WTC11 (cell line): ENCODE data around the gene CCDC69.

ENCODE experiments used
- ARID4B ChIP-seq: sonication (generic); formaldehyde crosslinking; IDR thresholded peaks from 2 replicates; pipeline ENCODE4 v1.8.0; 2023; ENCODE audit warnings: missing genetic modification reagents, mild to moderate bottlenecking, borderline replicate concordance
- NFE2L1 ChIP-seq: sonication (generic); formaldehyde crosslinking; IDR thresholded peaks from 2 replicates; pipeline ENCODE4 v1.8.1; 2023; ENCODE audit warnings: missing genetic modification reagents
- STAT6 ChIP-seq: sonication (generic); formaldehyde crosslinking; conservative IDR thresholded peaks from 2 replicates; pipeline ENCODE4 v1.8.1; 2023; ENCODE audit warnings: mild to moderate bottlenecking, low read depth, missing genetic modification reagents, moderate library complexity
- ZBTB43 ChIP-seq: sonication (generic); formaldehyde crosslinking; IDR thresholded peaks from 2 replicates; pipeline ENCODE4 v1.8.1; 2023; ENCODE audit warnings: mild to moderate bottlenecking, missing genetic modification reagents
- ZNF281 ChIP-seq: sonication (generic); formaldehyde crosslinking; IDR thresholded peaks from 2 replicates; pipeline ENCODE4 v1.8.0; 2023; ENCODE audit warnings: mild to moderate bottlenecking, missing genetic modification reagents
- ZNF317 ChIP-seq: sonication (generic); formaldehyde crosslinking; IDR thresholded peaks from 2 replicates; pipeline ENCODE4 v1.8.1; 2023; ENCODE audit warnings: low read depth, mild to moderate bottlenecking, moderate library complexity, missing genetic modification reagents, borderline replicate concordance
- TF ChIP-seq, protein P1 (sequence below): fragments of 200-600 bp; IDR thresholded peaks from 2 replicates; pipeline ENCODE4 v1.8.0; 2022; ENCODE audit warnings: antibody characterized with exemption
- TF ChIP-seq, protein P2 (sequence below): sonication (generic); formaldehyde crosslinking; IDR thresholded peaks from 2 replicates; pipeline ENCODE4 v1.8.1; 2023; ENCODE audit warnings: mild to moderate bottlenecking, missing genetic modification reagents

DNA sequence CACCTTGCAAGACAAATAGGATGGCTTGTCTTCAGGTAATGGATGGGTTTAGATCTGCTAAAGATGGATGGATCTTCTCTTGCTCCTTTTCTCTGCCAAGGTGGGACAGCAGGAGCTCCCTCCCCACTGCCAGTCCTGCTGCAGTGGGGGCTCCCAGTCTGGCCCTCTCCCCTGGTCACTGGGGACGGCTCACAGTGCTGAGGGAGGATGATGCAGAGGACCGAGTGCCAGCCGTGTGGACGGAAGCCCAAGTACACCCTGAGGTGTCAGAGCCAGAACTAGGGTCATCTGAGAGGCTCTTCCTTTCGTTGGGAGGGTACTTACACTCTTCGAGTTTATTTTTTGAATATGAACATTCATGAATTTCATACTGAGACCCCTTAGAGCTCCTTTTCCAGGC, 5.7 kb downstream of the CCDC69 start:
- TF ChIP-seq ZBTB43 (CRISPR knock-in tag) (no peak), ZNF317 (CRISPR knock-in tag) (no peak), STAT6 (CRISPR knock-in tag) (no peak), ARID4B (CRISPR knock-in tag) (no peak), NFE2L1 (CRISPR knock-in tag) (no peak), ZNF281 (CRISPR knock-in tag) (no peak)
- TF ChIP-seq, protein P1, sequence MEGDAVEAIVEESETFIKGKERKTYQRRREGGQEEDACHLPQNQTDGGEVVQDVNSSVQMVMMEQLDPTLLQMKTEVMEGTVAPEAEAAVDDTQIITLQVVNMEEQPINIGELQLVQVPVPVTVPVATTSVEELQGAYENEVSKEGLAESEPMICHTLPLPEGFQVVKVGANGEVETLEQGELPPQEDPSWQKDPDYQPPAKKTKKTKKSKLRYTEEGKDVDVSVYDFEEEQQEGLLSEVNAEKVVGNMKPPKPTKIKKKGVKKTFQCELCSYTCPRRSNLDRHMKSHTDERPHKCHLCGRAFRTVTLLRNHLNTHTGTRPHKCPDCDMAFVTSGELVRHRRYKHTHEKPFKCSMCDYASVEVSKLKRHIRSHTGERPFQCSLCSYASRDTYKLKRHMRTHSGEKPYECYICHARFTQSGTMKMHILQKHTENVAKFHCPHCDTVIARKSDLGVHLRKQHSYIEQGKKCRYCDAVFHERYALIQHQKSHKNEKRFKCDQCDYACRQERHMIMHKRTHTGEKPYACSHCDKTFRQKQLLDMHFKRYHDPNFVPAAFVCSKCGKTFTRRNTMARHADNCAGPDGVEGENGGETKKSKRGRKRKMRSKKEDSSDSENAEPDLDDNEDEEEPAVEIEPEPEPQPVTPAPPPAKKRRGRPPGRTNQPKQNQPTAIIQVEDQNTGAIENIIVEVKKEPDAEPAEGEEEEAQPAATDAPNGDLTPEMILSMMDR: no peak
- TF ChIP-seq, protein P2, sequence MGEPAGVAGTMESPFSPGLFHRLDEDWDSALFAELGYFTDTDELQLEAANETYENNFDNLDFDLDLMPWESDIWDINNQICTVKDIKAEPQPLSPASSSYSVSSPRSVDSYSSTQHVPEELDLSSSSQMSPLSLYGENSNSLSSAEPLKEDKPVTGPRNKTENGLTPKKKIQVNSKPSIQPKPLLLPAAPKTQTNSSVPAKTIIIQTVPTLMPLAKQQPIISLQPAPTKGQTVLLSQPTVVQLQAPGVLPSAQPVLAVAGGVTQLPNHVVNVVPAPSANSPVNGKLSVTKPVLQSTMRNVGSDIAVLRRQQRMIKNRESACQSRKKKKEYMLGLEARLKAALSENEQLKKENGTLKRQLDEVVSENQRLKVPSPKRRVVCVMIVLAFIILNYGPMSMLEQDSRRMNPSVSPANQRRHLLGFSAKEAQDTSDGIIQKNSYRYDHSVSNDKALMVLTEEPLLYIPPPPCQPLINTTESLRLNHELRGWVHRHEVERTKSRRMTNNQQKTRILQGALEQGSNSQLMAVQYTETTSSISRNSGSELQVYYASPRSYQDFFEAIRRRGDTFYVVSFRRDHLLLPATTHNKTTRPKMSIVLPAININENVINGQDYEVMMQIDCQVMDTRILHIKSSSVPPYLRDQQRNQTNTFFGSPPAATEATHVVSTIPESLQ: no peak
